ENCODE data around the gene TGFBR2. TPM values are rescaled to one million over a fixed set of nuclear protein-coding genes. Genes with fewer than 3 reads are reported as not detected.

Gene TGFBR2
- total RNA-seq, 1 experiment from 2014 or later: 22.5 TPM

- TF ChIP-seq CTCF (IDR thresholded peaks at IDR 0.05 in 2 of 3, conservative IDR thresholded peaks at IDR 0.05 in 1 of 3; ENCODE audit: borderline replicate concordance in 1 of 3, insufficient read depth in 1 of 3, low read depth in 2 of 3, low read length in 2 of 3) (no peak), MAX (IDR thresholded peaks at IDR 0.05) (no peak), EZH2phosphoT487 (IDR thresholded peaks at IDR 0.05; ENCODE audit: borderline replicate concordance) (no peak)
These were observed 38.2 kb downstream of the TGFBR2 start (continued) for GRCh38 chr3:30644615-30645014.

- BruUV-seq (replicated peaks): no TSS peak
- peaks cover 34 to 50% of the 10 kb centered on the region in 2 experiments for H3K36me3 ChIP-seq (ENCODE audit: control insufficient read depth in 1 of 2, insufficient read depth in 2 of 2, low read length in 2 of 2)
These were observed 38.7 kb downstream of the TGFBR2 start for GRCh38 chr3:30645077-30645476.

More at GRCh38 chr3:30645077-30645476, 38.7 kb downstream of the TGFBR2 start:
- ChIA-PET CTCF (no interaction called here), RAD21 (ENCODE audit: low non-redundant PET in 1 of 2, low total read pairs in 2 of 2, uncharacterized antibody in 2 of 2, unreplicated experiment in 2 of 2) (no interaction called here), POLR2A (no interaction called here)
- H3K27ac ChIP-seq (ENCODE audit: low read depth, low read length): no peak overlapping the region
- H4K20me1 ChIP-seq (ENCODE audit: insufficient read depth): peaks cover 9% of the 10 kb centered on the region; the same call in 1 of the 2 replicates
- H3K4me1 ChIP-seq (ENCODE audit: control insufficient read depth in 1 of 2, insufficient read depth in 2 of 2, low read length in 2 of 2): no peaks in the 10 kb centered on the region; a peak in 2 of 4 replicates
- H2AFZ ChIP-seq (ENCODE audit: low read depth, low read length, poor library complexity, severe bottlenecking): no peak overlapping the region
- H3K9me2 ChIP-seq (ENCODE audit: insufficient read depth): no peaks in the 10 kb centered on the region
- H3K79me2 ChIP-seq (ENCODE audit: insufficient read depth, low read length): peaks cover 98% of the 10 kb centered on the region
- no peak overlapping the region for H3K4me3 ChIP-seq (replicated peaks in 1 of 2; ENCODE audit: low read depth in 1 of 2, low read length in 2 of 2)
- no peak for TF ChIP-seq EGR1 (IDR thresholded peaks at IDR 0.05; ENCODE audit: low read depth)
- TF ChIP-seq MAX (IDR thresholded peaks at IDR 0.05): no peak
- TF ChIP-seq EZH2phosphoT487 (IDR thresholded peaks at IDR 0.05; ENCODE audit: borderline replicate concordance): no peak
- TF ChIP-seq ZFX (IDR thresholded peaks at IDR 0.05): no peak
- no peak for TF ChIP-seq CTCF (IDR thresholded peaks at IDR 0.05 in 2 of 3, conservative IDR thresholded peaks at IDR 0.05 in 1 of 3; ENCODE audit: borderline replicate concordance in 1 of 3, insufficient read depth in 1 of 3, low read depth in 2 of 3, low read length in 2 of 3)
- no peak for TF ChIP-seq CEBPB (IDR thresholded peaks at IDR 0.05; ENCODE audit: low read depth)
- TF ChIP-seq SP1 (IDR thresholded peaks at IDR 0.05; ENCODE audit: low read depth): no peak
- TF ChIP-seq SRF (IDR thresholded peaks at IDR 0.05; ENCODE audit: low read depth): no peak
- TF ChIP-seq ELF1 (IDR thresholded peaks at IDR 0.05; ENCODE audit: borderline replicate concordance, low read depth): no peak
- intact Hi-C loops (cut with micrococcal nuclease): no loop called here
- H3K27me3 ChIP-seq (ENCODE audit: insufficient read depth, low read length): no peaks in the 10 kb centered on the region
- DNase-seq (ENCODE audit: low read depth, low spot score): no peak
- H3K4me2 ChIP-seq (ENCODE audit: low read length): no peak overlapping the region
- H3K9me3 ChIP-seq (ENCODE audit: control insufficient read depth in 1 of 2, insufficient read depth in 1 of 2, low read depth in 1 of 2, low read length in 2 of 2): no peaks in the 10 kb centered on the region
- no peak overlapping the region for H3K9ac ChIP-seq (ENCODE audit: low read length)
- no peak for ATAC-seq
